ENCODE results near the gene SRPK2.
A peak's percentile ranks its signal among the peaks of the same experiment; 100 is the strongest.
"Not testable (repeated sequence)": the region's sequence is repeated elsewhere in the genome, so short reads cannot be mapped to it uniquely, and the experiment has no call there.

The SRPK2 gene
- total RNA-seq: 33.4 to 64.0 reads per million in 2 experiments

DNA sequence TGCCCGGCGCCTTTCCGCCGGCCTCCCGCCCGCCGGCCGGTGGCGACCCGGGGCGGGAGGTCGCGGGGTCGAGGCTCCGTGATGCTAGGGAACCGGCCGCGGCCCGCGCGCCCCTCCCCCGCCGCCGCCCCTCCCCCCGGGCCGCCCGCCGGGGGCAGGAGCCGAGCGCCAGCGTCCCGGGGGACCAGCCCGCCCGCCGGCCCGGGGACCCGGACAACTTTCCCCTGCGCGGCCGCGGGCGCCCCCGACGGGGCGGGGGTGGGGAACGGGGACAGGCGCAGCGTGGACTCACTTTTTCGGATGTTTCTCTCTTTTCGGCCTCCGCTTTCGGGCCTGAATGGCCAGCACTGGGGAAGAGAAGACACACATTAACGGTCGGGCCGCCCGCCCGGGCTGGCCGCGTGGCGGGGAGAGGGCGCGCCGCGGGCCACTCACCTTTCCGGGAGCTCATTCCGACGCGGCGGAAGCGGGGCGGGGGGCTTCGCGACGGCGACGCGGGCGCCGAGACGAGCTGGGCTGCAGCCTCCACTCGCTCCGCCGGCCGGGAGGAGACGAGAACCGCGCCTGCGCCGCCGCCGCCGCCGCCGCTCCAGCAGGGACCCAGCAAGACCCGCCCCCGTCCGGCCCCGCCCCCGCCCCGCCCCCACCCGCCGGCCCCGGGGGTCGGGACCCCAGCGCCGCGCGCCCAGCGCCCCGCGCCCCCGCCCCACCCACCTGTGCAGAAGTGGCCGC lies at the start of gene SRPK2:
Gene SRPK2 (minus strand): TSS at position 566 of the 732 bp plus-strand sequence.
- peak; percentile 64 for DNase-seq (ENCODE audit: low read depth)

DNA sequence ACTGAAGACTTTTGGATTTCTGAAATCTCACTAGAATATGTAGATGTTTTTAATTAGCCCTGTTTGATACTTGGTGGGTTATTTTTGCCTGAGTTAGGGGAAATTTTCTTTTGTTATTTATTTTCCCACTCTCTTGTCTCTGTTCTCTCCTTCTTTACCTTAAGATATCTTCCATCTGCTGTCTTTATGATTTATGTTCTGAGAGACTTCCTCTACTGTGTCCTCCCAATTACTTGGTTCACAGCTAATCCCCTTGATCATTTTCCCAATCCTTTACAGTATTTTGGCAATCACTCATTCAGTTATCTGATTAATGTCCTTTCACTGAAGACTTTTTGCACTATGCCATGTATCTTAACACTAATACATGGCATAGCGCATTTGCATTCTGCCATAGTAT lies 49.5 kb upstream of the SRPK2 start:
- DNase-seq (ENCODE audit: low read depth): no peak

DNA sequence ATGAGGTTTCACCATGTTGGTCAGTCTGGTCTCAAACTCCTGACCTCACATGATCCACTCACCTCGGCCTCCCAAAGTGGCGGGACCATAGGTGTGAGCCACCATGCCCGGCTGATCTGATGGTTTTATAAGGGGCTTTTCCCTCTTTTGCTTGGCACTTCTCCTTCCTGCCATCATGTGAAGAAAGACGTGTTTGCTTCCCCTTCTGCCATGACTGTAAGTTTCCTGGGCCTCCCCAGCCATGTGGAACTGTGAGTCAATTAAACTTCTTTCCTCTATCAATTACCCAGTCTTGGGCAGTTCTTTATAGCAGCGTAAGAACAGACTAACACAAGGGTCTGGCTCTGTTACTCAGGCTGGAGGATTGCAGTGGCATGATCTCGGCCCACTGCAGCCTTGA lies 48.6 kb upstream of the SRPK2 start:
- DNase-seq (ENCODE audit: low read depth): not testable (repeated sequence)

DNA sequence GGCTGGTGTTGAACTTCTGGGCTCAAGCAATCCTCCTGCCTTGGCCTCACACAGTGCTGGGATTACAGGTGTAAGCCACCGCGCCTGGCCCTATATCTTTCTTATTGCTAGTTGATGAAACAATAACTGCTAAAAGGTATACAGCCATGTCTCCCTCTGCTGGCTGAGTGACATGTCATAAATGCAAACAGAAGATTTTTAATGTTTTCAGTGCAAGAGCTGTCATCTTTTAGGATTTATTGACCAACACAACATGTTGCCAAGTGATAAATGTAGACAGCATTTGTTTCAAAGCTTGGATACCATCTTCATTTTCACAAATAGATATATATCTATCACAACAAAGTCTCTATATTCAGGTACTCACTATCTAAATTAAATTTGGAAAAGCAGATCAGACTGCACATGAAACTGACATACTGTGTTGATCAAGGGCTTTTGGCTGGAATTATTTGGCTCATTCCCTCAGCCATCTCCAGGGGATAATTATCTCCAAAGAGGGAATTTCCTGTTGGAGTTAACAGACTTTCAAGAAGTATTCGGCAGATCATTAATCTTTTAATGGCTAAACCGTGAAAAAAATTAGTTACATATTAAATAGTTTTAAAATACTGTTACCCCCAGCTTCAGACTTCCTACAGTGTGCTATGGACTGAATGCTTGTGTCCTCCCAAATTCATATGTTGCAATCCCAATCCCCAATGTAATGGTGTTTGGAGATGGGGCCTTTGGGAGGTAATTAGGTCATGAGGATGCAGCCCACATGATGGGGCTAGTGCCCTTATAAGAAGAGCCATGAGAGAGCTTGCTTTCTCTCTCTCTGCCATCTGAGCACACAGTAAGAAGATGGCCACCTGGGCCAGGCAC lies 41.3 kb upstream of the SRPK2 start:
- DNase-seq (ENCODE audit: low read depth): peak; percentile 34

DNA sequence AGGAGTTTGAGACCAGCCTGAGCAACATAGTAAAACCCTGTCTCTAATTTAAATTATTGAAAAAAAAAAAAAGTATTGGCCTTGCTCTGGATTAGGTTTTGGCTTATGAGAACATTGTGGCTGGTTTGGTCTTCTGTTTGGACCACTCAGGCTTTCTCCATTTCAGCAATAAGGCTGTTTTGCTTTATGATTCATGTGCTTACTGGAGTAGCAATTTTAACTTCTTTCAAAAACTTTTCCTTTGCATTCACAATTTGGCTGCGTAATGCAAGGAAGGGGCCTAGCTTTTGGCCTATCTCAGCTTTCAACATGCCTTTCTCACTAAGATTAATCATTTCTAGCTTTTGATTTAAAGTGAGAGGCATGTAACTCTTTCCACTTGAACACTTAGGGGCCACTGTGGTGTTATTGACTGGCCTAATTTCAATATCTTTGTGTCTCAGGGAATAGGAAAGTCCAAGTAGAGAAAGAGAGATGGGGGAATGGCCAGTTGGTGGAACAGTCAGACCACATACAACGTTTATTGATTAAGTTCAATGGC lies 38.0 kb upstream of the SRPK2 start:
- no peak for DNase-seq (ENCODE audit: low read depth)

DNA sequence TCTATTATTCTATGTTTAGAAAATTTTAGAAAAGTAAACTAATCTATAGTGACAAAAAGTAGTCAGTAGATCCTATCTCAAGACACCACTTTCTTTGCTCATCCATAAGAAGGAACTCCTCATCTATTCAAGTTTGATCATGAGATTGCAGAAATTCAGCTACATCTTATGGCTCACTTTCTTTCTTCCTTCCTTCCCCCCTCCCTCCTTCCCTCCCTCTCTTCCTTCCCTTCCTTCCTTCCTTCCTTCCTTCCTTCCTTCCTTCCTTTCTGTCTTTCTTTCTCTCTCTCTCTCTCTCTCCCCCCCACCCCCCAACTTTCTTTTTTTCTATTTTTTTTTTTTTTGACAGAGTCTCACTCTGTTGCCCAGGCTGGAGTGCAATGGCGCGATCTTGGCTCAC lies 35.3 kb upstream of the SRPK2 start:
- DNase-seq (ENCODE audit: low read depth): no peak

DNA sequence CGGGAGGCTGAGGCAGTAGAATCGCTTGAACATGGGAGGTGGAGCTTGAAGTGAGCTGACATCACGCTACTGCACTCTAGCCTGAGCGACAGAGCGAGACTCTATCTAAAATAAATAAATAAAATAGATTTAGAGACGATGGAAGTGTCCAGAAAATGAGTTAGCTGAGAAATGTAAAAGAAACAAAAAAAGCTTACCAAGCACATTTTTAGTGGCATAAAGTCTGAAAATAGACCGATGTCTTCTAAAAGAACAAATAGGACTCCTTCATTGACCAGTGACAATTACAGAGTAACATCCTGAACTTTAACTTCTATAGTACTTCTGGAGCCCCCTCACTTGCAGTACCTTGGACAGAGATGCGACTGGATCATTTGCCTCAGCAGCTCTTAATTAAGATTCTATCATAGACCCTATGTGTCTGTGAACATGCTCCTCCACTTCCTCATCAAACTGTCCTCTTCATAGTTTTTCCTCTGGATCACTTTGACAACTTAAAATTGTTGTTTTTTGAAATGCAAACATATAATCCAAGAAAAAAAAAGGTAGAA lies 25.2 kb upstream of the SRPK2 start:
- no peak for DNase-seq (ENCODE audit: low read depth)

DNA sequence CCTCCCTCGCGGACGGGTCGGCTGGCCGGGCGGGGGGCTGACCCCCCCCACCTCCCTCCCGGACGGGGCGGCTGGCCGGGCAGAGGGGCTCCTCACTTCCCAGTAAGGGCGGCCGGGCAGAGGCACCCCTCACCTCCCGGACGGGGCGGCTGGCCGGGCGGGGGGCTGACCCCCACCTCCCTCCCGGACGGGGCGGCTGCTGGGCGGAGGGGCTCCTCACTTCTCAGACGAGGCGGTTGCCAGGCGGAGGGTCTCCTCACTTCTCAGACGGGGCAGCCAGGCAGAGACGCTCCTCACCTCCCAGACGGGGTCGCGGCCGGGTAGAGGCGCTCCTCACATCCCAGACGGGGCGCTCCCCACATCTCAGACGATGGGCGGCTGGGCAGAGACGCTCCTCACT lies 22.1 kb upstream of the SRPK2 start:
- DNase-seq (ENCODE audit: low read depth): not testable (repeated sequence)

DNA sequence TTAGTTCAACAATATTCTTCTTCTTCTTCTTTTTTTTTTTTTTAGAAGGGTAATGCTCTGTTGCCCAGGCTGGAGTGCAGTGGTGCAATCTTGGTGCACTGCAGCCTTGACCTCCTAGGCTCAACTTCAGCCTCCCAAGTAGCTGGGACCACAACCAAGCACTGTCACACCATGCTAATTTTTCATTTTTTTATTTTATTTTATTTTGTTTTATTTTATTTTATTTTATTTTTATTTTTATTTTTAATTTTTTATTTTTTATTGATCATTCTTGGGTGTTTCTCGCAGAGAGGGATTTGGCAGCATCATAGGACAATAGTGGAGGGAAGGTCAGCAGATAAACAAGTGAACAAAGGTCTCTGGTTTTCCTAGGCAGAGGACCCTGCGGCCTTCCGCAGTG lies 21.1 kb upstream of the SRPK2 start:
- not testable (repeated sequence) for DNase-seq (ENCODE audit: low read depth)

DNA sequence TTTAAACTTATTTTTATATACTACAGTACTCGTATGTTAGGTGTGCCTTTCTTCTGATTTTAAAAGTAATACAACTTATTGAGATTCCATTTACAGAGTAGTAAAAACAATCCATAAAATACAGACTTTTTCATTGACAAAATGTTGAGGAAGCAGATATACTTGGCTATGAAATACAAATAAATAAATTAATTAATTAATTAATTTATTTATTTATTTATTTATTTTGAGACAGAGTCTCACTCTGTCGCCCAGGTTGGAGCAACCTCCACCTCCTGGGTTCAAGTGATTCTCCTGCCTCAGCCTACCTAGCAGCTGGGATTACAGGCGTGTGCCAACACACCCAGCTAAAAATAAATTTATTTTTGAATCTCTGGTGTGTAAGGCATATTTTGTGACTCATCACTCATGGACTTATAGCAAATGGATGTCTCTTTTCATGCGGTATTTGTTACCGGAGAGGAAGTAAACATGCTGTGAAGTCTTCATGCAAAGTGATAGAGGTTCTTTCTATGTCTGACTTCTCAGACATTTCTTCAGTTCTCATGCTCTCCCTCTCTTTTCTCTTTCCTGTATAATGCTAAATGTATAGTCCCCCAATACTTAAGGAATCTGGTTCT lies 20.2 kb upstream of the SRPK2 start:
- no peak for DNase-seq (ENCODE audit: low read depth)

DNA sequence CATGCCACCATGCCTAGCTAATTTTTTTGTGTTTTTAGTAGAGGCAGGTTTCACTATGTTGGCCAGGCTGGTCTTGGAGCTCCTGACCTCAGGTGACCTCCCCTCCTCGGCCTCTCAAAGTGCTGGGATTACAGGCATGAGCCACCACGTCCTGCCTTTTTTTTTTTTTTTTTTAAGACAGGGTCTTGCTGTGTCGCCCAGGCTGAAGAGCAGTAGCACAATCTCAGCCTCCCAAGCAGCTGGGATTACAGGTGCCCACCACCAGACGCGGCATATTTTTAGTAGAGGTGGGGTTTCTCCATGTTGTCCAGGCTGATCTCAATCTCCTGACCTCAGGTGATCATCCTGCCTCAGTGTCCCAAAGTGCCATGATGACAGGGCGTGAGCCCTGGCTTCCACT lies 14.4 kb upstream of the SRPK2 start:
- DNase-seq (ENCODE audit: low read depth): no peak

DNA sequence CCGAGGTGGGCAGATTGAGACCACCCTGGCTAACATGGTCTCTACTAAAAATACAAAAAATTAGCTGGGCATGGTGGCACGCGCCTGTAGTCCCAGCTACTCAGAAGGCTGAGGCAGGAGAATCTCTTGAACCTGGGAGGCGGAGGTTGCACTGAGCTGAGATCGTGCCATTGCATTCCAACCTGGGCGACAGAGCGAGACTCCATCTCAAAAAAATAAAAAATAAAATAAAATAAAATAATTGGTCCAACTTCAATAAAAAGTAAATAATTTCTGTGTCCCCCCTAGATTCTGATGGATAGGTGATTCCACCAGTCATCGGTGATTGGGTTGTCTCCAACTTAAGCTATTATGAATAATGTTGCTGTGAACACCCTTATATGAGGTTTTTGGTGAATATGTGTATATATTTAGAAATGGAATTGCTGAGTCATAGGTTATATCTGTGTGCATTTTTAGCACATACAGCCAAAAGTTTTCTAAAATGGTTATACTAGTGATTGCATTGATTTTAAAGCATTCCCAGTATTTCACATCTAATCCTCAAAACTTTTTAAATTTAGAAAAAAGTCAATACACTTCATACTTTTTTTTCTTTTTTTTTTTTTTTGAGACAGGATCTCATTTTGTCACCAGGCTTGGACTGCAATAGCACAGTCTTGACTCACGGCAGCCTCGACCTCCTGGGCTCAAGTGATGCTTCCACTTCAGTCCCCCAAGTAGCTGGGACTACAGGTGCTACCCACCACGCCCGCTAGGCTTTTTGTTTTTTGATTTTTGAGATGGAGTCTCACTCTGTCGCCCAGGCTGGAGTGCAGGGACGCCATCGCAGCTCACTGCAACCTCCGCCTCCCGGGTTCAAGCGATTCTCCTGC lies 13.7 kb upstream of the SRPK2 start:
- no peak for DNase-seq (ENCODE audit: low read depth)

DNA sequence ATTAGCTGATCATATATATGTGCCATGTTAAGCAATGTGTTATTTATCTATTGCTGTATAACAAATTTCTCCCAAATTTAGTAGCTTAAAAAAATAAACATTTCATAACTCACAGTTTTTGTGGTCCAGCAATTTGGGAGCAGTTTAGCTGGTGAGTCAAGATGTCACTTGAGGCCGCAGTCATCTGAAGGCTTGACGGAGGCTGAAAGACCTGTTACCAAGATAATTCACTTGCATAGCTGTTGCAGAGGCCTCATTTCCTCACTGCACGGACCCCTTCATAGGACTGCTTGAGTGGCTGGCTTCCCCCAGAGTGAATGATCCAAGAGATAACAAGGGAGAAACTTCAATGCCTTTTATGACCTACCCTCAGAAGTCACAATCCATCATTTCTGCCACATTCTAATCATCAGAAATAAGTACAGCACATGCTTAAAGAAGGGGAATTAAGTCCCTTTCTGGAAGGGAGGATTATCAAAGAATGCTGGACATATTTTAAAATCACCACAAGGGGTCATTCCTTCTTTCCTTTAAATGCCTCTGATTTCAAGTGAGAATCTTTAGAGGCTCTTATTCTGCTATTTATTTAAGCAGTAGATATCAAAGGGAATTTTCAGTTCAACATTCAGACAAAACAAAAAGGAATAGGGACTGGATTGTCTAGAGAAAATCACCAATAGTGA lies 10.5 kb upstream of the SRPK2 start:
- no peak for DNase-seq (ENCODE audit: low read depth)

DNA sequence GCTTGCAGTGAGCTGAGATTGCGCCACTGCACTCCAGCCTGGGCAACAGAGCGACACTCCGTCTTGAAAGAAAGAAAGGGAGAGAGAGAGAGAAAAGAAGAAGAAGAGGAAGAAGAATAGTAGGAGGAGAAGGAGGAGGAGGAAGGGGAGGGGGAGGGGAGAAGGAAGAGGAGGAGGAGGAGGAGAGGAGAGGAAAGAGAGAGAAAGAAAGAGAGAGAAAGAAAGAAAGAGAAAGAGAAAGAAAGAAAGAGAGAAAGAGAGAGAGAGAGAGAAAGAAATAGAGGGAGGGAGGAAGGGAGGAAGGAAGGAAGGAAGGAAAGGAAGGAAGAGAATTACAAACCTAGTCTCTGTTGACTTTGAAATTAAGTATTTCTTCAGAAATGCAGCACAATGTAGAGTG lies 7.8 kb upstream of the SRPK2 start:
- DNase-seq (ENCODE audit: low read depth): no peak

DNA sequence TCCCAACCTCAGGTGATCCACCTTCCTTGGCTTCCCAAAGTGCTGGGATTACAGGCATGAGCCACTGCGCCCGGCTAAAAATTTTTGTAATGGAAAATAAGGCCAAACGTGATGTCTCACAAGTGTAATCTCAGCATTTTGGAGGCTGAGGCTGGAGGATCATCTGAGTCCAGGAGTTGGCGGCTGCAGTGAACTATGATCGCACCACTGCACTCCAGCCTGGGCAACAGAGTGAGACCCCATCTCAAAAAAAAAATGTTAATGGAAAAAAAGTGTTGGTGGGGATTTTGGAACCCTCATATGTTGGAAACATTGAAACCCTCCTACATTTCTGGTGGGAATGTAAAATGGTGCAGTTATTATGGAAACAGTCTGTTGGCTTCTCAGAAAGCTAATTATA lies 2.7 kb upstream of the SRPK2 start:
- DNase-seq (ENCODE audit: low read depth): no peak

DNA sequence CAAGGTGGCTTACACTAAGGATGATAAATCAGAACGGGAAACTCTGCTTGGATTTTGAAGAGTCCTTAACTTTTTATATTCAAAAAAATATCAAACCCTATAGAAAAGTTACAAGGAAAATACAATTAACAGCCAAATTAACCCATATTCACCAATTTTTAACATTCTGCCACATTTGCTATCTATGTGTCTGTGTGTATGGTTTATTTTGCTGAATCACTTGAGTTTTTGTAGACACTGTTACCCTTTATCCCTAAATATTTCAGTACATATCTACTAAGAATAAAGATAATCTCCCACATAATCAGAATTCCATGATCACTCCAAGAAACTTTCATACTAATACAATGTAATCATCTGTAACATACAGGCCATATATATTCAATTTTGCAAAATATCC lies 1.2 kb upstream of the SRPK2 start:
- no peak for DNase-seq (ENCODE audit: low read depth)

DNA sequence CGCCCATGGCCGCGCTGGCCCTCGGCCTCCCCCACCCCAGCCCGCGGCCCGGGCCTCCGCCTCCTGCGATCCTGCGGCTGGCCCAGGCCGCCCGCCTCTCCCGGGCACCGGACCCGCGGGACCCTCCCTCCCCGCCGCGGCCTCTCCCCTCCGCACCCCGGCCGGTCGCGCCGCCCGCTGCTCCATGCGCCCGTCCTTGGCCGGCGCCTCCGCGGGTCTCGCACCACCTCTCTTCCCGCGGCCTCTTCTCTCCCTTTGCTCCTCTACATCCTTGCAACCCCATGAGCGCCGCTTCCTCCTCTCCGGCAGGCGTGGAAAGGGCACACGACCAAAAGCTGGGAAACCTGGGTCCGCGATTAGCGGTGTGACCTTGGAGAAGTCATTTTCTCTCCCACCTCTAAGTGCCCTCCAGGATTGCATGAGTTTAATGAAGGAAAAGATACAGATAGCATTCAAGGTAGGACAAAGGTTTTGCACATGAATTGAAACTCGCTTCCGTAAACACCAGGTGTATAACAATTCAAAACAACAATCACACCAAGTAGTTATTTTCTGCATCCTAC lies 448 bp upstream of the SRPK2 start:
- DNase-seq (ENCODE audit: low read depth): no peak

DNA sequence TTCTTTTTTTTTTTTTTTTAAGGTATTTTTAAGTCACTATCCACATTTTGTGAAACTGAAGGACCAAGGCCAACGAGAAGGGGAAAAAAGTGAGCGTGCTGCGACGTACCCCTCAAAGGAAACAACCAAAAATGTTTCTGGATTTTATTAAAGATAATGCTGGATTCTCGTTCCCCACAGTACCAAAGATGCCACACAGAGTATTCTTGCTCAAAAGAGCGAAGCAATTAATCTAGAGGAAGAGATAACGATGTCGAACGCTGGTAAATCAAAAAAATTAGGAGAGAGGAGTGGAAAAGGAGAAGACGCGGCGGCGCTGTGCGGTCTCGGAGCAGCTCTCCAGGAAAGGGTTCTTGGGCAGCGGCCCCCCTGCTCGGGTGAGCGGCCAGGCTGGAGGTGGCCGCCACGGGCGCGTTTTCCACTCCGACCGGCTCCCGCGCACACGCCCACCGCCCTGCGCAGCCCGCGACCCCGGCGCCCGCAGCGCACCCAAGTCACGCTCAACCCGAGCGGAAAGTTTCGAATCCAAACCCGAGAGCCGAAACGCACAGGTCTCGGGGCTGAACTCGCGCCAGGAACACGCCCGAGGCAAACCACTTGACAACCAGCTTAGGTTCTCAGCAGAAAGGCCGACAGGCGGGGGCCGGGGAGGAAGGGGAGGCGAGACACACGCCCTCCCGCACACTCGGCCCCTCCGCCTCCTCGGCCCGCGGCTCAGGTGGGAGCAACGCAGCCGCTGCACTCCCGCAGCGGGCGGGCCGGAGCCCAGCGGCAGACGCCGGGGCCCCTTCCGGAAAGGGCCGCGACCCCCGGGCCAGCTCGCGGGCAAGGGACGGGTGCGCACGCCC lies 989 bp downstream of the SRPK2 start:
- DNase-seq (ENCODE audit: low read depth): peak; percentile 18

DNA sequence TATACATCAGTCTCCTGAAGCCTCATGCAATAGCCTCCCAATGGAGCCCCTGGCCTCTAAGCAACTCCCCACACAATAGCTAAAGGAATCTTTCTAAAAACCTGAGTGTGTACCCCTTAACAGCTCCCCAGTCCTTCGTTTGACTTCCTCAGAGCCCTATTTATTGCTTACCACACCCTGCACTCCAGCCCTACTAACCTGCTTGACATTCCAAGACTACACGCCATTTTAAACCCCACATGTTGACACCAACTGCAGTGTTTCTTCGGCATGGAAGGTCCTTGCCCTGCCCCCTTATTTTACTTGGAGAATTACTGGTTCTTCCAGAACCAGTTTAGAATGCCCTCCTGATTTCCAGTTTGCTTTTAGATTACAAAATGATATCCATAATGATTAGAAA lies 10.8 kb downstream of the SRPK2 start:
- no peak for DNase-seq (ENCODE audit: low read depth)
